WI38 (cell line): Measurements from ENCODE around the gene BAMBI.

Source experiments
- H3K4me3 ChIP-seq: 2 replicates; pipeline ENCODE4 v1.5.1; 2011; ENCODE audit warnings: low read depth, mild to moderate bottlenecking, control low read depth, low read length
- TF ChIP-seq, protein P1 (sequence below): IDR thresholded peaks from 2 replicates; pipeline ENCODE4 v1.5.1; 2012; ENCODE audit warnings: low read depth, mild to moderate bottlenecking, control low read depth, low read length

Gene BAMBI

DNA sequence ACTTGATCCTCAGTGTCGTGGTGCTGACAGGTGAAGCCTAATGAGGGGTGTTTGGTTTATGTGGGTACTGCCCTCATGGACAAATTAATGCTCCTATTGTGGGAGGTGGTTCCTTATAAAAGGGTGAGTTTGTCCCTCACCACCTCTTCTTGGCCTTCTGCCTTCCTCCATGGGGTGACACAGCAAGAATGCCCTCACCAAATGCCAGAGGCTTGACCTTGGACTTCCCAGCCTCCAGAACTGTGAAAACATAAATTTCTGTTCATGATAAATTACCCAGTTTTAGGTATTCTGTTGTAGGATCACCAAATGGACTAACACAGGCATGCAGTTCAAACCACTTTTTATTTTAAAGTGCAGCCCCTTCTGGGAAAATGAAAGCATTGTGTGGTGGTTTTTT lies 39.4 kb downstream of the BAMBI start:
- TF ChIP-seq, protein P1, sequence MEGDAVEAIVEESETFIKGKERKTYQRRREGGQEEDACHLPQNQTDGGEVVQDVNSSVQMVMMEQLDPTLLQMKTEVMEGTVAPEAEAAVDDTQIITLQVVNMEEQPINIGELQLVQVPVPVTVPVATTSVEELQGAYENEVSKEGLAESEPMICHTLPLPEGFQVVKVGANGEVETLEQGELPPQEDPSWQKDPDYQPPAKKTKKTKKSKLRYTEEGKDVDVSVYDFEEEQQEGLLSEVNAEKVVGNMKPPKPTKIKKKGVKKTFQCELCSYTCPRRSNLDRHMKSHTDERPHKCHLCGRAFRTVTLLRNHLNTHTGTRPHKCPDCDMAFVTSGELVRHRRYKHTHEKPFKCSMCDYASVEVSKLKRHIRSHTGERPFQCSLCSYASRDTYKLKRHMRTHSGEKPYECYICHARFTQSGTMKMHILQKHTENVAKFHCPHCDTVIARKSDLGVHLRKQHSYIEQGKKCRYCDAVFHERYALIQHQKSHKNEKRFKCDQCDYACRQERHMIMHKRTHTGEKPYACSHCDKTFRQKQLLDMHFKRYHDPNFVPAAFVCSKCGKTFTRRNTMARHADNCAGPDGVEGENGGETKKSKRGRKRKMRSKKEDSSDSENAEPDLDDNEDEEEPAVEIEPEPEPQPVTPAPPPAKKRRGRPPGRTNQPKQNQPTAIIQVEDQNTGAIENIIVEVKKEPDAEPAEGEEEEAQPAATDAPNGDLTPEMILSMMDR: no peak
- no peak overlapping the region for H3K4me3 ChIP-seq

DNA sequence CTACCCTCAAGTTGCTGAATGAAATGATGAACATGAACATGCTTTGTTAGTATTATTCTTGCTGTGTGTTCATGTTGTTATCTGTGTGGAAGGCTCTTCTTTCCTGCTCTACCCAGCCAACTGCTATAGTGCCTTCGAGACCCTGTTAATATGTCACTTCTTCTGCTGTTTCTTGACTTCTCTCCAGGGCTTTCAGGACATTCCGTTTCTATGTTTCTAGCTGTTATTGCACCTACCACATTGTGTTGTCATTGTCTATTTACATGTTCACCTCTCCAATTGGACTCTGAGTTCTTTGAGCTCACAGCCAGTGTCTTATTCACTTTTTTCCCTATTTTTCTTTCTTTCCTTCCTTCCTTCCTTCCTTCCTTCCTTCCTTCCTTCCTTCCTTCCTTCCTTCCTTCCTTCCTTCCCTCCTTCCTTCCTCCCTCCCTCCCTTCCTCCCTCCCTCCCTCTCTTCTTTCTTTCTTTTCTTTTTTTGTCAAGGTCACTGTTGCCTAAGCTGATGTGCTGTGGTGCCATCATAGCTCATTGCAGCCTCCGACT lies 40.4 kb downstream of the BAMBI start:
- TF ChIP-seq, protein P1: no peak
- H3K4me3 ChIP-seq: no peak overlapping the region

DNA sequence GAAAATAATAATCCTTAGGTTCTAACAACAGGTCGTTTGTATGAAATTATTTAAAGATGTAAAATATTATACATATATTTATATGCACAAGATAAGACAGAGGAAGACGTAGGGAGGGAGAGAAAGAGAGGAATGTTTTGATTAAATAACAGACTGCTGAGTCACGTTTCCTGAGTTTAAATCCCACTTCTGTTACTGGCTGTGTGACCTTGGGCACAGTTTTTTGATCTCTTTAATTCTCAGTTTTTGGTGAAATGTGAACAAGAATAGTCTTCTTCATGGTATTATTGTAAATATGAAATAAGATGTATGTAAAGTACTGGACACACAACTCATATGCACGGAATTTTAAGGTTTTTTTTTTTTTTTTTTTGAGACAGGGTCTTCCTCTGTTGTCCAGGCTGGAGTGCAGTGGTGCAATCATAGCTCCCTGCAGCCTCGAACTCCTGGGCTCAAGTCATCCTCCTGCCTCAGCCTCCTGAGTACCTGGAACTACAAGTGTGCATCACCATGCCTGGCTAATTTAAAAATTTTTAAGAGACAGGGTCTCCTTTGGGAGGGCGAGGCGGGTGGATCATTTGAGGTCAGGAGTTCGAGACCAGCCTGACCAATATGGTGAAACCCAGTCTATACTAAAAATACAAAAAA lies 42.6 kb downstream of the BAMBI start:
- no peak overlapping the region for H3K4me3 ChIP-seq
- TF ChIP-seq, protein P1: no peak

DNA sequence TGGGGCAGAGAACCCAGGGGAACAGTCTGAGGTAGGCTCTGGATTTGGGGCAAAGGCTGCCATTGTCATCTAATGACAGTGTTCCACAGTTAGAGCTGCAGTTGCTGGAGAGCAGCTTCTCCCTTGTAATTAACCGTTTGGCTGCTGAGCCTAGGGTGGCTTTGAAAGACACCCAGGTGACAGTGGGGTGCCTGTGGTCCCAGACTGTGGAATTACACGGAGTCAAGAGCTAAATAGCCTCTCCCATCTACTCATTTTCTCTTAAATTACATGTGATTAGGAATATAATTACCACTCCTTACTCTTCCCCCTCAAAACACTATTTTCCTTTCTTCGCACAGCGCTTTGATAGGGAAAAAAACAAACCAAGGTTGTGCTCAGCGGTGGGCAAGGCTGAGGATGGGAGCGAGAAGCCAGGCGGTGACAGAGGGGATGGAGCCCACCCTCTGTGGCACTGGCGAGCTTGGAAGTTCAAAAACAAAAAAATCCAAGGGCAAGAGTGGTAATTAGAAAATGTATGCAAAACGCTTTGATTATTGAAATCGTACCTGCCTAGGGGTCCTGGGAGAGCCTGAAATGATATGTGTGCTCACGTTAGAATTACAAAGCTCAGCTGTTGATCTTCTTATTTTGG lies 44.1 kb downstream of the BAMBI start:
- H3K4me3 ChIP-seq: peak overlapping the region; percentile 57
- TF ChIP-seq, protein P1: no peak

GRCh38 chr10:28722065-28722803 lies 44.9 kb downstream of the BAMBI start:
- peak overlapping the region; percentile 57 for H3K4me3 ChIP-seq
- TF ChIP-seq, protein P1: no peak

DNA sequence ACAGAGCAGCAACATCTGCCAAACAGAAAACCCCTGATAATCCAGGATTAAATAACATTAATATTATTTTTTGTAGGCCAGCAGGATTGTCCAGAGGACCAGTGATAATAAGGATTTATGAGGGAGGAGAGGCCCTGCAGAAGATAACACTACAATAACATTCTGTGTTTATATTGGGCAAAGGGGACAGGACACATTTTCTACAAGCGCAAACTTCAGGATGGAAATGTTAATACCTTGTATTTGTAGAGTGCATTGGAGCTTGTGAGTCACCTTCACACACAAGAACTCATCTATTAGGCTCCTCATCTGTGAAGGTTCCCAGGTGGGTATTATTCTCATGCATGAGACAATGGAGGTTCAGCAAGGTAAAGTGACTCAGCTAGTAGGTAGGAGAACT lies 51.0 kb downstream of the BAMBI start:
- H3K4me3 ChIP-seq: no peak overlapping the region
- TF ChIP-seq, protein P1: no peak
